IPS-NIHi11 (cell line): Measurements from ENCODE around the gene LRRTM2.
"Not testable (repeated sequence)": the region's sequence is repeated elsewhere in the genome, so short reads cannot be mapped to it uniquely, and the experiment has no call there.

Experiments
- DNase-seq: peaks from one replicate; pipeline ENCODE4 v3.0.0; 2012; ENCODE audit warnings: mixed read lengths, low spot score

LRRTM2 gene, protein sequence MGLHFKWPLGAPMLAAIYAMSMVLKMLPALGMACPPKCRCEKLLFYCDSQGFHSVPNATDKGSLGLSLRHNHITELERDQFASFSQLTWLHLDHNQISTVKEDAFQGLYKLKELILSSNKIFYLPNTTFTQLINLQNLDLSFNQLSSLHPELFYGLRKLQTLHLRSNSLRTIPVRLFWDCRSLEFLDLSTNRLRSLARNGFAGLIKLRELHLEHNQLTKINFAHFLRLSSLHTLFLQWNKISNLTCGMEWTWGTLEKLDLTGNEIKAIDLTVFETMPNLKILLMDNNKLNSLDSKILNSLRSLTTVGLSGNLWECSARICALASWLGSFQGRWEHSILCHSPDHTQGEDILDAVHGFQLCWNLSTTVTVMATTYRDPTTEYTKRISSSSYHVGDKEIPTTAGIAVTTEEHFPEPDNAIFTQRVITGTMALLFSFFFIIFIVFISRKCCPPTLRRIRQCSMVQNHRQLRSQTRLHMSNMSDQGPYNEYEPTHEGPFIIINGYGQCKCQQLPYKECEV

DNA sequence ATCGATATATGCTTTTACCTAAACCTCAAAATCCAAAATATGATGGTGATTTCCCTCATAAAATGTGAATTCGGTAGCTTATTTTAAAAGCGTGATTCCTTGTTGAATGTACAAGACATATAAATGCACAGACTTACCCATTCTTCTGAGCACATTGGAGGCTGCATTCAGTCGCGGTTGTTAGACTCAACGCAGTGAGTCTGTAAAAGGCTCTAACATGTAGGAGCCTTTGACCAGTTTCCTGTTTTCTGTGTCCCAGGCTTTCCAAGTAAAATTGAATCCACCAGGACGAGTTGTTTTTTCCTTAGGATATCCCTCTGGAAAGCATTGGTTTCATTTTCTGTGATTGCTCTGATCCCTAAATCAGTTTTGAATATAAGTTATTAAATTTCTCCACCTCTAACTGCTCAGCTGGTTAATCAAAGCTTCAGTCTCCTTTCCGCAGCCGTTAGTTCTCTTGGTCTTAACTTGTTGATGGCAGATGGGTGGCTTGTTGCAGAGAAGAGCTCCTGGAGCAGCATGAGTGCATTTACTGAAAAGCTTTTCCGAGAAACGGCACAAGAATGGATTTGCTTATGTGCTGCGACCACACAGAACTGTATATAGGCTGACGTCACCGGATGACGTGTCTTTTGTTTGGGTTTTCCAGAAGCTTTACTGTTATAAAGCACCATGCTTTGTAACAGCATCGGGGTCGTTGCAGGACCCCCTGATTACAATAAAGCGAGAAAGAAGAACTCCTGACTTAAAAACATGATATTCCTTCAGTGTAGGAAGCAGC, at the start of gene LRRTM2:
Gene LRRTM2, minus strand, starts transcription at position 565 of the 781 bp plus-strand sequence. Its CDS starts 424 bp downstream, at position 141.
- no peak for DNase-seq

DNA sequence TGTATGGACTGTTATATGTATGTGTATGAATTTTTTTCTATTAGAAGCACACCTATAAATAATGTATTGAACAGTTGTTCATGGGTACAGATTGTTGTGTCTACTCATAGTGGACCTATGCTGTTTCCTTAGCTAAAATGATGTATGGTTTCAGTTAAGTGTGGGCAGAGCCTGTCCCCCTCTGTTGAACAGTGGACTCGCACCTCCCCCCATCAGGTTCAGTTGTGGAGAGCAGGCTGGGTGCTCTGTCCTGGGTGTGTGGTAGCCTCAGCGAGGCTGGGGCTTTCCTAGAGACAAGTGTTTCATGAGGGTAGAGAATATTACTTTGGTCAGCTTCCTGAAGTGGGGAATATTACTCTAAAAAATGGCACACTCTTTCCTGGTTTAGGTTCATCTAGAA, 47.4 kb upstream of the LRRTM2 start:
- DNase-seq = no peak

DNA sequence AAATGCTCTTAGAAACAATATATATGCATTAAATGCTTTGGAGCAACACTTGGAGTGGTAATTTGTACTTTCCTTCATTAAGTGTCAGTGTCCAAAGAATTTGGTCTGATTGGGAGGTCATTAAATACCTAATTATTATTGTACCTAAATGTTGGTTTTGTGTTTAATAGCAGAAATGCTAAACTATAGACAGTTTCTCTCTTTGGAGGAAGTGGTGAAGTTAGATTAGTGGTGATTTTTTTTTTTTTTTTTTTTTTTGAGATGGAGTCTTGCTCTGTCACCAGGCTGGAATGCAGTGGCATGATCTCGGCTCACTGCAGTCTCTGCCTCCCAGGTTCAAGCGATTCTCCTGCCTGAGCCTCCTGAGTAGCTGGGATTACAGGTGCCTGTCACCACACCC, 46.2 kb upstream of the LRRTM2 start:
- not testable (repeated sequence) for DNase-seq

DNA sequence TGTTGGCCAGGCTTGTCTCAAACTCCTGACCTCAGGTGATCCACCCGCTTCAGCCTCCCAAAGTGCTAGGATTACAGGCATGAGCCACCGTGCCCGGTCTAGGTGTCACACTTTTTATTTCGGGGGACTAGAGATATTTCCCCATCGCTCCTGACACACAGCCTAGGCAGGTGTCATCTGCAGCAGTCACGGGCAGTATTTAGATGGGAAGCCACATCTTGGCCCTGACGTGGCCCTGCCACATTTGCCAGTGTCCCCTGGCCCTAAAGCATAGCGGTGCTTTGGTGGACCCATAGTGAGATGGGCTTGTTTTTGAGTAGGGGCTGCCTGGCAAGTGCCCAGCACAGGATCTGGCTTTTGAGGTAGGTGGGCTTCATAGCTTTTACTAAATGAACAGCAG, 45.0 kb upstream of the LRRTM2 start:
- DNase-seq = no peak

- no peak for DNase-seq
These were observed 43.6 kb upstream of the LRRTM2 start for GRCh38 chr5:138918686-138919085.

- DNase-seq = no peak
These were observed 39.2 kb upstream of the LRRTM2 start for GRCh38 chr5:138914338-138914737.

DNA sequence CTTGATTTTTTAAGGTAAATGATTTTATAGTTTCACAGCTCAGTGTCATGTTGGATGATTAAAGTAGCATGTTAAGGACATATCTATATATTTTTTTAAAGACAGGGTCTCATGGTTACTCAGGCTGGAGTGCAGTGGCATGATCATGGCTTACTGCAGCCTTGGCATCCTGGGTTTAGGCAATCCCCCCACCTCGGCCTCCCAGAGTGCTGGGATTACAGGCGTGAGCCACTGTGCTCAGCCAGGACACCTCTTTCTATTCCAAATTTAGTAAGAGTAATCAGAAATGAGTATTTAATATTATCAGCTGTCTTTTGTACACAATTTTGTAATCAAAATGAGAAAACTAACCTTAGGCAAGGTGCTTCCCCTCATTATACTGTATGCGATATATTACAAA, 38.6 kb upstream of the LRRTM2 start:
- no peak for DNase-seq

GRCh38 chr5:138912093-138912492, 37.0 kb upstream of the LRRTM2 start:
- DNase-seq = no peak

DNA sequence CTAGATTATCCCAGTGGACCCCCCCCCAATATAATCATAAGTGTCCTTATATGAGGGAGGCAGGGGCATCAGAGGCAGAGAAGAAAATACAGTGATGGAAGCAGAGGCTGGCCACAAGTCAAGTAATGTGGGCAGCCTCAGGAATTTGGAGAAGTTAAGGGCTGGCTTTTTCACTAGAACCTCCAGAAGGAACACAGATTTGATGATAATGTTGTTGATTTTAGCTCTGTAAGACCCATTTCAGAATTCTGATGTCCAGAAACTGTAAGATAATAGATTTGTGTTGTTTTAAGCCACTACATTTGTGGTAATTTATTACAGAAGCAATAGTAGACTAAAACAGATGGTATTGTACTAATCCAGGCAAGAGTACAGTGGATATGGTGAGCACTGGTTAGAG, 36.3 kb upstream of the LRRTM2 start:
- no peak for DNase-seq

- no peak for DNase-seq
These were observed 35.5 kb upstream of the LRRTM2 start for GRCh38 chr5:138910546-138911185.

DNA sequence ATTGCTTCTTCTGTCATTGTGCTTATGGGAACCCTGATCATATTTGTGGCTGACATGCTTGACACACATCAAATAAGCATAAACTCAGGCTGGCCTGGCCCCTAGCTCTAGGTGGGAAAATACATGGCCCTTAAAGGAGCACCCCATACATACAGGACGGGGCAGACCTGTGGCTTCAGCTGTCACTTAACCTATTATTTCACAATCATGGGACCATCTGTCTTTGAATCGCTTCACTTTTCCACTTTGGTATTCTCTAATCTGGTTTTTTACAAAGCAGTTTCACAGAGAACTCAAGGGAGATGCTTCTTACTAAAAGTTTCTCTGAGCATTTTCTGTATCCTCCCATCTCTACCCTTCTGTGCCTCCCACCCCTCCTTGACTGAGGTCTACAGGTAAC, 34.6 kb upstream of the LRRTM2 start:
- DNase-seq = no peak

GRCh38 chr5:138905541-138905940, 30.4 kb upstream of the LRRTM2 start:
- no peak for DNase-seq

DNA sequence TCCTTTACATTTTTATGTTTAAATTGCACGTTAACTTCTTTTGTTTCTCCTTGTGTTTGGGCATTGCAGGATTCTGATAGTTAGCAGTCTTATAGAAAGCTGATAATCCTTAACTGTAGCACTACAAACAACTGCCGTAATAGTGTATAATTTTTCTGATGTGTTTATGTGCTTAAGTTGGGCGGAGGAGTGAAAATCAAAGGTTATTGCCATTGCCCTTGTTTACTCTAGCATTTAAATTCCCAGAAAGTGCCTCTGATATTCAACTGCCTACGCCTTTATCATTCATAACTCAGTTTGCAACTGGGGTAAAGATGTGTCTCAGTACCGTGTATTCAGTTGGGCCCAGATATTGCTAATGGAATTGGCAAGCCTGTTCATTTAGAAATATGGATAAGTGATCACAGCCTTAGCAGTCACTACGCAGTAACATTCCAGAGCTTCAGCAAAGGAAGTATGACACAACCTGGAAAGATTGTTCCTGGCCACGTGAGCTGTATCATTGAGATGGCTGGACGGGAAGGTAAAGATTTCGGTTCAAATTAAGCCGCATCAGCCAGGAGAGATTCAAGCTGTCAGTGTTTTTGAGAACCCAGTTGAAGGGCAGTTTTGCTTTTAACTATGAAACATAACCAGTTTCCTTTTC, 28.1 kb upstream of the LRRTM2 start:
- DNase-seq = no peak

GRCh38 chr5:138901716-138902115, 26.6 kb upstream of the LRRTM2 start:
- no peak for DNase-seq

- no peak for DNase-seq
These were observed 25.3 kb upstream of the LRRTM2 start for GRCh38 chr5:138900281-138900965.

- DNase-seq = no peak
These were observed 23.6 kb upstream of the LRRTM2 start for GRCh38 chr5:138898742-138899141.

DNA sequence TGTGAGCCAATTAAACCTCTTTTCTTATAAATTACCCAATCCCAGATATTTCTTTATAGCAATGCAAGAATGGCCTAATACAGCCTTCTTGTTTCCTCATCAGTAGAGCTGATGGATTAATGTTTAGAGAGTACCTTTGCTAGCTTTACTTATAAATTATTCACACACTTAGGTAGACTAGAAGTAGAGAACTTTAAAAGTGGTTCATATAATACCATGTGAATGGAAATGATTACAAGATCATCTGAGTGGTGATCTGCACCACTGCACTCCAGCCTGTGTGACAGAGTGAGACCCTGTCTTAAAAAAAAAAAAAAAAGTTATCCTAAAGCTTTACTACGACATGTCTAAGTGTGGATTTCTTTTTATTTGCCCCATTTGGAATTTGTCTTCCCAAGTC, 23.2 kb upstream of the LRRTM2 start:
- no peak for DNase-seq

DNA sequence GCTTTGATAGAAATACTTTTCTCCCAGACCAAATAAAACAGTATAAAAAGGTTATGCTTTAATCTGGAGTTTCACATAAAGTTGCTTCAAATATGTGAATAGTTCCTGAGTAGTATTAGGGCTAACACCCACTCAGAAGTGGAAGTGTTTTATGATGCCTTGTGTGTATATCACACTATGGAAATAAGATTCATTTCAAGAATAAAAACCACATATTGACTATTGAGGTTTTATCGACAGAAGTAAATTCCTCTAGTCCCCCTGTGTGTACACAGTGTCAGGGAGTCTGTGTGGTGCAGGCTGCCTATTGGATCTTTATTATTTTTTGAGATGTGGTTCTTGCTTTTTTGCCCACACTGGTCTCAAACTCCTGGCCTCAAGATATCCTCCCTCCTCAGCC, 20.8 kb upstream of the LRRTM2 start:
- DNase-seq = no peak

- DNase-seq = no peak
These were observed 15.5 kb upstream of the LRRTM2 start for GRCh38 chr5:138890644-138891043.

- DNase-seq = no peak
These were observed 14.9 kb upstream of the LRRTM2 start for GRCh38 chr5:138889994-138890393.

- DNase-seq = peak; percentile 39
These were observed 9.4 kb upstream of the LRRTM2 start for GRCh38 chr5:138884554-138884953.

GRCh38 chr5:138884094-138884493, 9.0 kb upstream of the LRRTM2 start:
- DNase-seq = peak; percentile 52
